BLaER1 (cell line): ENCODE results near the gene PTGS1.
"Not testable (repeated sequence)": the region's sequence is repeated elsewhere in the genome, so short reads cannot be mapped to it uniquely, and the experiment has no call there.

Experiments used
- H3K27ac ChIP-seq: shearing (Covaris generic); formaldehyde crosslinking; 2 replicates; pipeline ENCODE4 v1.8.1; 2022
- H3K27me3 ChIP-seq: shearing (Covaris generic); formaldehyde crosslinking; 2 replicates; pipeline ENCODE4 v1.8.1; 2022
- H3K36me3 ChIP-seq: shearing (Covaris generic); formaldehyde crosslinking; 2 replicates; pipeline ENCODE4 v1.8.1; 2022
- H3K4me1 ChIP-seq: shearing (Covaris generic); formaldehyde crosslinking; 2 replicates; pipeline ENCODE4 v1.8.1; 2022
- H3K4me2 ChIP-seq: shearing (Covaris generic); formaldehyde crosslinking; 2 replicates; pipeline ENCODE4 v1.8.1; 2022
- H3K4me3 ChIP-seq: shearing (Covaris generic); formaldehyde crosslinking; 2 replicates; pipeline ENCODE4 v1.8.1; 2022
- H3K9ac ChIP-seq: shearing (Covaris generic); formaldehyde crosslinking; 2 replicates; pipeline ENCODE4 v1.8.1; 2022
- H3K9me3 ChIP-seq: shearing (Covaris generic); formaldehyde crosslinking; 2 replicates; pipeline ENCODE4 v1.8.1; 2022
- H4K20me1 ChIP-seq: shearing (Covaris generic); formaldehyde crosslinking; 2 replicates; pipeline ENCODE4 v1.8.1; 2022
- Cebpa-rat ChIP-seq: shearing (Covaris generic); IDR thresholded peaks from 2 replicates; pipeline ENCODE4 v1.8.1; 2022

The PTGS1 gene

DNA sequence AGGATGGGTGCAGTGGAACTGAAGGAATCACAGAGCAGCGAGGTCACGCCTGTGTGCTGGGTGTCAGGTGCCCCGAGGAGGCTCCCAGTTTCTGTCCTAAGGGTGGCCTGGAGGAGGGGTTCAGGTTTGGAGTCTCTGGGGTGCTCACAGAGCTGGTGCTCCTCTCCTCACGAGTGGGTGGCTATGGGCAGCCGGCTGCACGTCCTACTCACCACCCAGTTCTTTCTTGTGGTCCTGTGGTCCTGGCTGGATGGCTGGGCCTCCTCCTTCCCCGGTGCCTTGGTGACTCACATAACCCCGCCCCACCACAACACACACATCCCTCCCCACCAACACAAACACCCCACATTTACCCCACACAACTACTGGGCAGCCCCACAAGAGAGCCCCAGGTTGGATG is 9.9 kb upstream of the PTGS1 start:
- Histone ChIP-seq H3K27ac (no peak overlapping the region), H3K27me3 (no peaks in the 10 kb centered on the region), H4K20me1 (no peaks in the 10 kb centered on the region), H3K4me1 (peaks cover 5% of the 10 kb centered on the region), H3K4me3 (no peak overlapping the region), H3K4me2 (no peak overlapping the region), H3K9ac (no peak overlapping the region), H3K36me3 (no peaks in the 10 kb centered on the region), H3K9me3 (peaks cover 12% of the 10 kb centered on the region)
- TF ChIP-seq Cebpa-rat: no peak

DNA sequence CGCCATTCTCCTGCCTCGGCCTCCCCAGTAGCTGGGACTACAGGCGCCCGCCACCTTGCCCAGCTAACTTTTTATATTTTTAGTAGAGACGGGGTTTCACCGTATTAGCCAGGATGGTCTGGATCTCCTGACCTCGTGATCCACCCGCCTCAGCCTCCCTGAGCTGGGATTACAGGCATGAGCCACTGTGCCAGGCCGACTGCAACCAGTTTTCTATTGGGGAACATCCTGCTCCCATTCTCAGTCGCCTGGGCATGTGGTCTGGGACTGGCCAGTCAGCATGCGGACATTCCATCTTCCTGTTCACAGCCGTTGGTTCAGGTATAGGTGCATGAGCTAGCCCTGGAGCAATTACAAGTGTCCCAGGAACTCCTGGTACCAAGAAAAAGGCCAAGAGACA is 7.7 kb upstream of the PTGS1 start:
- not testable (repeated sequence) for H3K27ac ChIP-seq, H3K9ac ChIP-seq
- H3K4me1 ChIP-seq: peaks cover 24% of the 10 kb centered on the region

GRCh38 chr9:122364117-122364782 is 6.6 kb upstream of the PTGS1 start:
- H3K9ac ChIP-seq: no peak overlapping the region
- H4K20me1 ChIP-seq: no peaks in the 10 kb centered on the region
- H3K4me2 ChIP-seq: no peak overlapping the region
- no peaks in the 10 kb centered on the region for H3K36me3 ChIP-seq
- TF ChIP-seq Cebpa-rat: no peak
- H3K4me1 ChIP-seq: peaks cover 24% of the 10 kb centered on the region
- no peaks in the 10 kb centered on the region for H3K9me3 ChIP-seq
- H3K27ac ChIP-seq: no peak overlapping the region
- H3K27me3 ChIP-seq: no peaks in the 10 kb centered on the region
- no peak overlapping the region for H3K4me3 ChIP-seq

More for the DNA sequence above, 7.7 kb upstream of the PTGS1 start:
- not testable (repeated sequence) for H3K27me3 ChIP-seq, H3K9me3 ChIP-seq, H3K36me3 ChIP-seq, H4K20me1 ChIP-seq, H3K4me2 ChIP-seq, H3K4me3 ChIP-seq

DNA sequence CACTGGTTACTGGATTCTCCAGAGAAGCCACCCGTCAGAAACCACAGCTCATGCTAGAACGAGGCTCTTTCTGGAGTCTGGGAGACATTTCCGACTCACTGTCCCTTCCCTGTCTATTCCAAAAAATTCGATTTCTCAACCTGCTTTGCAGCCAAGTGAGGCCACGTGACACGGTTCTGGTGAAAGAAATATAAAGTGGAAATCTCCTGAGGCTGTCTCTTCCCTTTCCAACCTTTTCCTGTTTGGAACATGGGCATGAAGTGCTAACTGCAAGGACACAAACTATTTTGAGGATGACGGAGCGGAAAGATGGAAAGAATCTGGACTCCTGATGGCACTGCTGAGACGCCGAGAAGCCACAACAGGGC is 6.1 kb upstream of the PTGS1 start:
- no peaks in the 10 kb centered on the region for H3K36me3 ChIP-seq
- no peaks in the 10 kb centered on the region for H3K27me3 ChIP-seq
- H4K20me1 ChIP-seq: no peaks in the 10 kb centered on the region
- no peak overlapping the region for H3K27ac ChIP-seq
- H3K4me3 ChIP-seq: no peak overlapping the region
- H3K9me3 ChIP-seq: no peaks in the 10 kb centered on the region
- no peak for TF ChIP-seq Cebpa-rat
- no peak overlapping the region for H3K4me2 ChIP-seq
- H3K9ac ChIP-seq: no peak overlapping the region
- peaks cover 28% of the 10 kb centered on the region for H3K4me1 ChIP-seq

DNA sequence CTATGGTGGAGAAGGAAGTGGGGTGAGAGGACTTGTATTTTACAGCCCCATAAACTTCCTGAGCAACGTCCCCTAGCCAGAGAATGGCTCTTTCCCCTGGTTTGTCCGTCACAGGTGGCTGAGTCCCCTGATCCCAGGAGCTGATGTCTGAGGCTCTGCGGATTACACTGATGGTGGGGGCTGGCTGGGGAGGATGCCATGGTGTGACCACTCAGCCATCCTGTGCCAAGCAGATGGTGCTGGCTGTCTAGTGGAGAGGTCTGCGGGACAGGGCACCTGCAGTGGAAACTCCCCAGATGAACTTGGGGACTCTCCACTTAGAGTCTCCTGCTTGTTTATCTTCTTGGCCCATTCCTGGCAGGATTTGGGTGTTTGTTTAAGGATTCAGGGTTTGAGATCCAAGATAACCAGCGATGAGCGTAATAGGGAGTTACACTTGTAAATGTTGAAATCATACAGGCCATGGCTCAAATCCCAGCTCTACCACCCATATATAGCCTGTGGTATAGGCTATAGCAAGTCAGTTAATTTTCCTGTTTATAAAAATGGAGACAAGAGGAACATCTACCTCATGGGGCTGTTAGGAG is 4.7 kb upstream of the PTGS1 start:
- Histone ChIP-seq H3K36me3 (no peaks in the 10 kb centered on the region), H3K4me1 (peaks cover 38% of the 10 kb centered on the region), H3K4me2 (peak overlapping the region; percentile 31), H3K9ac (no peak overlapping the region), H4K20me1 (no peaks in the 10 kb centered on the region), H3K4me3 (no peak overlapping the region), H3K27ac (no peak overlapping the region), H3K9me3 (no peaks in the 10 kb centered on the region), H3K27me3 (no peaks in the 10 kb centered on the region)
- no peak for TF ChIP-seq Cebpa-rat

DNA sequence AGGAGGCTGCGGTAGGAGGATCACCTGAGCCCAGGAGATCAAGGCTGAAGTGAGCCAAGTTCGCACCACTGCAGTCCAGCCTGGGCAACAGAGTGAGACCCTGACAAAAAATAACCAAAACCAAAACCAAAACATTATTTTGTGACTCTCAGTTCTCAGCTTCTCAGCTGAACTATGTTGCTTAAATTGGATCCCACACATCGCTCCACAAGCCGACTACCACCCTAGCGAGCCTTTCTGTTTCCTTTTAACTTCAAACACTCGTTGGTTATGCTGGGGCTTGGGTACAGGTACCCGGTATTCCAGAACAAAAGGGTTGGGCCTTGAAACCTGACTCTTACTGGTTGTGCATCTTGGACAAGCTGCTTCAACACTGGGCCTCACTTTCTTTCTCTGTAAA is 3.8 kb upstream of the PTGS1 start:
- TF ChIP-seq Cebpa-rat: no peak
- Histone ChIP-seq H3K4me3 (no peak overlapping the region), H3K9ac (no peak overlapping the region)

GRCh38 chr9:122367774-122368460 is 2.9 kb upstream of the PTGS1 start:
- peak overlapping the region; percentile 31; the same call in 1 of the 2 replicates for H3K4me2 ChIP-seq
- no peak overlapping the region for H3K27ac ChIP-seq
- no peak overlapping the region for H3K4me3 ChIP-seq
- H3K4me1 ChIP-seq: peaks cover 53% of the 10 kb centered on the region
- no peak for TF ChIP-seq Cebpa-rat
- no peaks in the 10 kb centered on the region for H4K20me1 ChIP-seq
- H3K27me3 ChIP-seq: no peaks in the 10 kb centered on the region
- no peaks in the 10 kb centered on the region for H3K9me3 ChIP-seq
- H3K36me3 ChIP-seq: no peaks in the 10 kb centered on the region
- H3K9ac ChIP-seq: no peak overlapping the region

More for the DNA sequence above, 3.8 kb upstream of the PTGS1 start:
- H3K36me3 ChIP-seq: no peaks in the 10 kb centered on the region
- H3K27me3 ChIP-seq: no peaks in the 10 kb centered on the region
- no peak overlapping the region for H3K27ac ChIP-seq
- H3K9me3 ChIP-seq: no peaks in the 10 kb centered on the region
- no peaks in the 10 kb centered on the region for H4K20me1 ChIP-seq
- H3K4me2 ChIP-seq: peak overlapping the region; percentile 31
- H3K4me1 ChIP-seq: peaks cover 47% of the 10 kb centered on the region

DNA sequence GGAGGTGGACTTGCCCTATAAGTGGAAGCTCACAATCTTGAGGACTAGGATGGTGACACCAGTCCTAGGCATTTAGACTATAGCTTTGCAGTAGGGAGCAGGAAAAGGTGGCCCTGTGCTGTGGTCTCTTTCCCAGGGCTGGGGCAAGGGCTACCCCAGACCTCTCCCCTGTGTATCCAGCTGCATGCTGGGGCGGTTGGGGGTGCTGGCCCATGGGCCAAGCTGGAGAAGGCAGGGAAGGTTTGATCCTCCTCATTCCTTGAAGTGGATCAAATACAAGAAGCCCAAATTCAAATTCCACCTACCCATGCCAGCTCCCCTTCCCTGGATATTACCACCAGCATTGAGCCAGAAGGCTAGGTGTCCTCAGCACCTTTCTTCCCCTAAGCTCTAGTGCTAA is 2.2 kb upstream of the PTGS1 start:
- no peak overlapping the region for H3K4me3 ChIP-seq
- peaks cover 59% of the 10 kb centered on the region for H3K4me1 ChIP-seq
- H3K9ac ChIP-seq: no peak overlapping the region
- H3K27me3 ChIP-seq: no peaks in the 10 kb centered on the region
- H4K20me1 ChIP-seq: no peaks in the 10 kb centered on the region
- no peaks in the 10 kb centered on the region for H3K36me3 ChIP-seq
- no peak overlapping the region for H3K27ac ChIP-seq
- H3K9me3 ChIP-seq: no peaks in the 10 kb centered on the region
- no peak overlapping the region for H3K4me2 ChIP-seq
- TF ChIP-seq Cebpa-rat: no peak

GRCh38 chr9:122370303-122370702 is 521 bp upstream of the PTGS1 start:
- peak overlapping the region; percentile 64 for H3K4me3 ChIP-seq
- H4K20me1 ChIP-seq: no peaks in the 10 kb centered on the region
- H3K9ac ChIP-seq: peak overlapping the region; percentile 40; the same call in 1 of the 2 replicates
- no peaks in the 10 kb centered on the region for H3K27me3 ChIP-seq
- H3K4me2 ChIP-seq: peak overlapping the region; percentile 99
- H3K9me3 ChIP-seq: no peaks in the 10 kb centered on the region
- no peak overlapping the region for H3K27ac ChIP-seq
- no peaks in the 10 kb centered on the region for H3K36me3 ChIP-seq
- H3K4me1 ChIP-seq: peaks cover 66% of the 10 kb centered on the region
- TF ChIP-seq Cebpa-rat: no peak

GRCh38 chr9:122371846-122372245 is 1.0 kb downstream of the PTGS1 start:
- Histone ChIP-seq H3K4me2 (peak overlapping the region; percentile 99), H3K27ac (no peak overlapping the region), H3K9ac (no peak overlapping the region)

More at GRCh38 chr9:122371846-122372245, 1.0 kb downstream of the PTGS1 start:
- Histone ChIP-seq H4K20me1 (no peaks in the 10 kb centered on the region), H3K4me3 (peak overlapping the region; percentile 64; the same call in 1 of the 2 replicates), H3K9me3 (no peaks in the 10 kb centered on the region), H3K36me3 (no peaks in the 10 kb centered on the region), H3K27me3 (no peaks in the 10 kb centered on the region), H3K4me1 (peaks cover 60% of the 10 kb centered on the region)
- no peak for TF ChIP-seq Cebpa-rat
